Heart left ventricle (tissue), 16 donors: ENCODE measurements around the gene TAPBP. TPM values are rescaled to one million over a fixed set of nuclear protein-coding genes. Genes with fewer than 3 reads are reported as not detected.
A peak's percentile ranks its signal among the peaks of the same experiment; 100 is the strongest.

ENCODE experiments used
- ATAC-seq, 4 donors: fragments of 200-7000 bp; cut with Tn5 transposase; one replicate each; pipeline ENCODE4 v1.9.1; 2020 to 2022; ENCODE audit warnings: moderate library complexity in 4 of 4, mild to moderate bottlenecking in 3 of 4, moderate number of reproducible peaks in 1 of 4
- DNase-seq, 5 donors: peaks; one replicate each; pipeline ENCODE4 v3.0.0-alpha.2; 2020
- H3K27ac ChIP-seq, 12 donors: fragments of 200-600 bp; sonication (generic) in 4 of 12; one replicate each; pipeline versions ENCODE4 v1.5.0 to v1.8.0; 2016 to 2022; ENCODE audit warnings: mild to moderate bottlenecking in 2 of 12
- H3K27me3 ChIP-seq, 9 donors: fragments of 200-600 bp; sonication (generic) in 2 of 9; one replicate each; pipeline versions ENCODE4 v1.5.1 to v1.8.0; 2016 to 2022; ENCODE audit warnings: mild to moderate bottlenecking in 3 of 9
- H3K36me3 ChIP-seq, 9 donors: fragments of 200-600 bp; sonication (generic) in 2 of 9; one replicate each; pipeline versions ENCODE4 v1.5.0 to v1.8.0; 2018 to 2022; ENCODE audit warnings: mild to moderate bottlenecking in 2 of 9
- H3K4me1 ChIP-seq, 12 donors: fragments of 200-600 bp; sonication (generic) in 4 of 12; one replicate each; pipeline versions ENCODE4 v1.5.0 to v1.8.0; 2016 to 2022; ENCODE audit warnings: mild to moderate bottlenecking in 3 of 12
- H3K4me3 ChIP-seq, 12 donors: fragments of 200-600 bp; sonication (generic) in 4 of 12; one replicate each; pipeline versions ENCODE4 v1.5.0 to v1.8.0; 2017 to 2022; ENCODE audit warnings: mild to moderate bottlenecking in 9 of 12, moderate library complexity in 4 of 12
- H3K9me3 ChIP-seq, 12 donors: fragments of 200-600 bp; sonication (generic) in 4 of 12; one replicate each; pipeline versions ENCODE4 v1.5.0 to v1.8.0; 2016 to 2022; ENCODE audit warnings: mild to moderate bottlenecking in 1 of 12
- CTCF ChIP-seq, 12 donors: fragments of 200-600 bp; sonication (generic) in 4 of 12; IDR thresholded peaks; one replicate each; pipeline versions ENCODE4 v1.5.0 to v1.8.0; 2018 to 2022; ENCODE audit warnings: antibody characterized with exemption in 12 of 12, mild to moderate bottlenecking in 5 of 12
- POLR2A ChIP-seq, 2 donors: fragments of 450-650 bp; IDR thresholded peaks; one replicate each; pipeline ENCODE4 v1.6.1; 2017; ENCODE audit warnings: antibody characterized with exemption in 2 of 2, mild to moderate bottlenecking in 2 of 2, moderate library complexity in 2 of 2
- WGBS, 4 donors: extraction: QIAGEN DNeasy Blood & Tissue Kit in 2 of 4; methylation state at CpG; one replicate each; pipeline versions ENCODE4 v1.1.5 to v1.1.7; 2013 to 2018; 5-methylcytosine and 5-hydroxymethylcytosine counted together
- intact Hi-C, 10 donors: fragments of 100-400 bp; cut with DNase I; formaldehyde crosslinking; loops; one replicate each; pipeline versions ENCODE4 v1.11.1 to v1.14.2; 2022
- polyA plus RNA-seq, 2 donors: library from polyadenylated mRNA; stranded (reverse); fragments of 200-250 nt; gene quantifications; one replicate each; pipeline ENCODE4 v1.2.3, GENCODE V29; 2013
- total RNA-seq, 9 donors: library from RNA; depleted of rRNA in 2 of 9; stranded (reverse); fragments of >200 nt in 2 of 9; fragmentation: NEBNext Ultra II Directional in 3 of 9; extraction: Animal tissue kit (Norgen Biotek cat#: 25700) in 3 of 9; gene quantifications; one replicate each; pipeline versions ENCODE4 v1.1.0 to v1.2.4, GENCODE V29; 2016 to 2023
- donor health status: ischemic (EF 13 %, LVEDD 7.1; RV severe dilation, severe dysfunction).
- donor health status: healthy with polysubstance abuse.
- donor health status: DM: no; HTN: yes; CAD: no.
- donor health status: DM: no; HTN: no; CAD: no.
- donor health status: ischemic (EF 25% LVEDD 6.9; RV normal size, moderate dysfunction).
- donor health status: ischemic (EF 25% LVEDD 5.7; RV mildly dilated, moderate dysfunction).
- donor health status: healthy.
- donor health status: DM: yes; HTN: yes; CAD: no.
- donor health status: ischemic (EF 35%, LVEDD 5.7; RV mildly dilated, moderate dysfunction).
- donor health status: nonischemic (EF 11% LVEDD 7.7; RV severe dilation, severe dysfunction).
- donor health status: DM: yes; HTN: yes; CAD: no.
- donor health status: PGD.
- donor health status: ischemic (EF 29% LVEDD 5.4; RV normal size, mild dysfunction).
- donor health status: nonischemic (EF 23%, LVEDD 6.1; RV moderate dilation, normal function).

TAPBP gene
- total and polyA plus RNA-seq, 11 donors = 28.3 to 248 (median 86.0) TPM

DNA sequence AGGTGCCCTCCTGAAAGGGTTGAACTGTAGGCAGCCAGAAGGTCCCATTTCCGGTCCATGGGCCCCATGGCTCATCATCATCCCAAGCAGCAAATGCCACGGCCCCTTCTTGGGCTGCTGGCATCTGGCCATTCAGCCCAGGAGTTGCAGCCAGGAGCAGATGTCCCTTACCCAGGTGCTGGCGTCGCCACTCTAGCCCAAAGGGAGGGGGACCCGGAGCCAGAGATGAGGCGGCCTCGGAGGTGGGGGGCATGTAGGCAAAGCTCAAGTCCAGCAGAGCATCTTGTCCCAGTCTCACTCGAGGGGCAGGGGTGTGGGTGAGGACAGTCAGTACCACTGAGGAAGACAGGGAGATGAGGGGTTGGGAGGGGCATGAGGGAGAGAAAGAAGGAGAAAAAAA, 8.8 kb downstream of the TAPBP start:
- Histone ChIP-seq H3K9me3 (no peaks in the 10 kb centered on the region), H3K4me1 (peaks cover 0 to 61% (median 14%) of the 10 kb centered on the region in 12 donors), H3K36me3 (peaks cover 0 to 93% (median 71%) of the 10 kb centered on the region in 9 donors), H3K27ac (no peak overlapping the region), H3K27me3 (no peaks in the 10 kb centered on the region), H3K4me3 (no peak overlapping the region)
- DNase-seq (no peak), ATAC-seq (peak in 1 of 4 donors; percentile 9)
- TF ChIP-seq POLR2A (IDR thresholded peaks at IDR 0.05) = no peak
- TF ChIP-seq CTCF (IDR thresholded peaks at IDR 0.05) = no peak
- WGBS, 4 donors = 80 to 86% (median 83%) methylated on average over 8 of the region's 8 CpGs
- intact Hi-C loops = no loop called here

DNA sequence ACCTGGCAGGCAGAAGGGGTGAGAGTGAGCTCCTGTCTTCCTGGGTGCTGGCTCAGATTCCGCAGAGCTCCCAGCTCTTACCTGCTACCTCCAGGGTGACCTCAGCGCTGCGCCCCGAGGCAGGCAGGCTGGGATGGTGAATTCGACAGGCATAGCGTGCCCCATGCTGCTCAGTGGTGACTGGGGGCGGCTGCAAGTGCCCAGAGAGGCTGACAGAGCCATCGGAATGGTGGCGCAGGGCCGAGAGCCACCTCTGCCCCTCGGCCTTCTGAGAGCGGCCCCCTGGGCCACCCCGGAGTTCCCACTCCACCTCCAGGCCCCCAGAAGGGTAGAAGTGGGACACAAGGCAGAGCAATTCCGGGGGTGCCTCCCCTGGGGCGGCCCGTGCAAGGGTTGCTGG, 9.7 kb downstream of the TAPBP start:
- no peak for ATAC-seq
- H3K4me3 ChIP-seq = no peak overlapping the region
- peaks cover 0 to 86% (median 67%) of the 10 kb centered on the region in 9 donors for H3K36me3 ChIP-seq
- H3K4me1 ChIP-seq = peaks cover 0 to 55% (median 16%) of the 10 kb centered on the region in 12 donors
- intact Hi-C loops = no loop called here
- H3K9me3 ChIP-seq = no peaks in the 10 kb centered on the region
- H3K27me3 ChIP-seq = no peaks in the 10 kb centered on the region
- DNase-seq = no peak
- 85 to 89% (median 88%) methylated on average over 11 to 16 of the region's 16 CpGs for WGBS, 4 donors
- TF ChIP-seq POLR2A (IDR thresholded peaks at IDR 0.05) (no peak), CTCF (IDR thresholded peaks at IDR 0.05) (no peak)
- H3K27ac ChIP-seq = no peak overlapping the region

- TF ChIP-seq CTCF (IDR thresholded peaks at IDR 0.05) (no peak), POLR2A (IDR thresholded peaks at IDR 0.05) (no peak)
- no peaks in the 10 kb centered on the region for H3K27me3 ChIP-seq
- H3K27ac ChIP-seq = no peak overlapping the region
- WGBS, 4 donors = 89 to 91% (median 91%) methylated on average over 3 of the region's 3 CpGs
- no peaks in the 10 kb centered on the region for H3K9me3 ChIP-seq
- ATAC-seq (no peak), DNase-seq (no peak)
- H3K4me1 ChIP-seq = peaks cover 0 to 55% (median 28%) of the 10 kb centered on the region in 12 donors
- no peak overlapping the region for H3K4me3 ChIP-seq
- H3K36me3 ChIP-seq = peaks cover 0 to 65% (median 50%) of the 10 kb centered on the region in 9 donors
- intact Hi-C loops = no loop called here
Observed at GRCh38 chr6:33301877-33302276, 12.0 kb downstream of the TAPBP start.

DNA sequence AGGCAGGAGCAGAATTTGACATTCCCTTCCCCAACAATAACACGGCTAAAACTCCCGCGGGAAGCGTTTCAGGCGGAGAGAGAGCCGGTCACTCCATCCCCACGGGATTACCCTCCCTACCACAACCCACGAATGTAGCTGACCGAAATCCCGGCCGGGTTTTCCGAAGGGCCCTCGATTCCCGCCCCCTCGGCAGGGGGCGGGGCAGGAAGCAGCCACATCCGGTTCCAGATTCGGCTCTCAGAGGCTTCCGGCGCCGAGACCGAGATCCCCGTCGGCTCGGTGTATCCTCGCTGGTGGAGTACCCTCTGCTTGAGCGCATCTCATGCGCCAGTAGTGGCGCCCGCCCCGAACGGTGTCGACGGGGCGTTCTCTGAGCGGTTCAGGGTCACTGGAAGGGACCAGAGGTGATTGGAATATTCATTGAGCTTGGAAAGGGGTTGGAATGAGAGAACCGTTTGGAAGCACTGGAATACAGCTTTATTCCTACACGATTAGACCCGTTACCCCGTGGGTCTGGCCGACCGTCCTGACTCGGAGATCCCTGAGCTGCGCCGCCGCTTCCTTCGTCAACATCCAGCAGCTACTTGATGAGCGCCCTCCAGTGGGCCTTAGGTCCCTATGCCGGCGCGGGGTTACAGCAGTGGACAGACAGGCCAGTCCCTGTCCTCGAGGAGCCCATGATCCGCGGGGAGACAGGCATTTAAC, 14.5 kb downstream of the TAPBP start:
- TF ChIP-seq CTCF (IDR thresholded peaks at IDR 0.05) (peak; percentile 59 to 91 (median 76)), POLR2A (IDR thresholded peaks at IDR 0.05) (peak in 1 of 2 donors; percentile 76)
- peak; percentile 93 to 95 (median 94) for DNase-seq
- H3K27ac ChIP-seq = peak overlapping the region; percentile 88 to 99 (median 98)
- WGBS, 4 donors = 0% methylated on average over 29 to 54 of the region's 54 CpGs
- peaks cover 0 to 36% (median 25%) of the 10 kb centered on the region in 12 donors for H3K4me1 ChIP-seq
- peaks cover 0 to 65% (median 50%) of the 10 kb centered on the region in 9 donors for H3K36me3 ChIP-seq
- no peaks in the 10 kb centered on the region for H3K27me3 ChIP-seq
- ATAC-seq = peak; percentile 80 to 87 (median 82)
- H3K9me3 ChIP-seq = no peaks in the 10 kb centered on the region
- H3K4me3 ChIP-seq = peak overlapping the region; percentile 63 to 100 (median 84)
- intact Hi-C loops = loop anchor here in 3 of 10 donors (1.0 to 2.0 kb wide), 4 partner anchors 10 to 22 kb away; partner anchors contain the start of genes PFDN6 (in 2 of the 3), WDR46 (in 2 of the 3), B3GALT4 (in 1 of the 3) and TAPBP (in 1 of the 3)
